Measurements from ENCODE around the gene SPNS2.

Gene SPNS2

DNA sequence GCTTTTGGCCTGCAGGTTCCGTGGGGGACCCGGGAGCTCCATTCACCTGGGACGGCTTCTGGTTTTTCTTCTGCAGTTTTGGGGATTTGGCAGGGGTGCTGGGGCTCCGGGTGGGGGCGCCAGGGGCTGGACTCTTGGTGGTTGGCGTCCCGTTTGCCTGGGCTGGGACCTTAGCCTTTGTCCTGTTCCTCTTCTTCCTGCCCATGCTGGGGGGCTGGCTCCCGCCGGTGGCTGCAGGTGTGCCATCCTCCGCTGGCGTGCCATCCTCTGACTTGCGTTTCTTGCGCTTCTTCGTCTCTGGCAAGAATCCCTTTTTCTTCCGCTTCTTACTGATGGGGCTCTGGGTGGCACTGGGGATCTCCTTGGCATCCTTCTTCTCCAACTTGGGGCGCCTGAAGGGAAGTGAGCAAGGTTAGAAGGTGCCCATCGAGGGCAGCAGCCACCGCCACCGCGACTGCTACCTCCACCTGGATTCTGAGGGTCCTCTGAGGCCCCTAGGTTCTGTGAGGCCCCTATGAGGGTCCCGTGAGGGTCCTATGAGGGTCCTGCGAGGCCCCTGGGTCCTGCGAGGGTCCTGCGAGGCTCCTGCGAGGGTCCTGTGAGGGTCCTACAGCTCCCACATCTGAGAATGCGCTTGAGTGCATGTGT lies 41.0 kb downstream of the SPNS2 start:
- H3K36me3 ChIP-seq (ENCODE audit: insufficient read depth, low read length): peaks cover 51% of the 10 kb centered on the region; the same call in 1 of the 2 replicates
- H3K27ac ChIP-seq: no peak overlapping the region
- no peak overlapping the region for H3K4me3 ChIP-seq
- TF ChIP-seq EZH2 (IDR thresholded peaks at IDR 0.05): no peak
- TF ChIP-seq FOXP2 (optimal IDR thresholded peaks at IDR 0.05; ENCODE audit: control extremely low read depth, extremely low read length, insufficient read depth): no peak
- TF ChIP-seq POLR2AphosphoS5 (IDR thresholded peaks at IDR 0.05; ENCODE audit: borderline replicate concordance, low read depth, low read length): no peak
- no peak overlapping the region for H3K9ac ChIP-seq (ENCODE audit: insufficient read length)
- H3K9me3 ChIP-seq (ENCODE audit: low read depth, low read length): no peaks in the 10 kb centered on the region
- DNase-seq (ENCODE audit: low read depth, low spot score): no peak

DNA sequence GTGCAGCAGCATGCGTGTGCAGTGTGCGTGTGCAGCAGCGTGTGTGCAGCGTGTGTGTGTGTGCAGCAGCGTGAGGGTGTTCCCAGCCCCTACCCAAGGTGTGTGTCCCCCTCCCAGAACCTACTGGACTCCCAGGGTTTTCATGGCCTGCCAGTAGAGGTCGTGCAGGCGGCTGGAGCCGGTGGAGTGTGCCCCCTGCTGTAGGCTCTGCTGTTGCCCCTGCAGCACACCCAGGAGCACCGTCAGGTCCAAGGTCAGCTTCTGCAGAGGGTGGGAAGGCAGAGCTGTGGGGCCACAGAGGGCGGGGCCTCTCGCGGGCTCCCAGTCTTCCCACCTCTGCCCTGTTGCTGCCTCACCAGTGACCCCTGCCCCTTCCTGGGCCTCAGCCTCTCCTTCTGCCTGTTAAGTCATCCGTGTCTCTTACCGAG lies 41.6 kb downstream of the SPNS2 start:
- Histone ChIP-seq H3K27ac (no peak overlapping the region), H3K9me3 (ENCODE audit: low read depth, low read length) (no peaks in the 10 kb centered on the region), H3K36me3 (ENCODE audit: insufficient read depth, low read length) (peaks cover 53% of the 10 kb centered on the region; the same call in 1 of the 2 replicates), H3K4me3 (no peak overlapping the region), H3K9ac (ENCODE audit: insufficient read length) (no peak overlapping the region)
- no peak for DNase-seq (ENCODE audit: low read depth, low spot score)
- TF ChIP-seq FOXP2 (optimal IDR thresholded peaks at IDR 0.05; ENCODE audit: control extremely low read depth, extremely low read length, insufficient read depth) (no peak), EZH2 (IDR thresholded peaks at IDR 0.05) (no peak), POLR2AphosphoS5 (IDR thresholded peaks at IDR 0.05; ENCODE audit: borderline replicate concordance, low read depth, low read length) (no peak)

DNA sequence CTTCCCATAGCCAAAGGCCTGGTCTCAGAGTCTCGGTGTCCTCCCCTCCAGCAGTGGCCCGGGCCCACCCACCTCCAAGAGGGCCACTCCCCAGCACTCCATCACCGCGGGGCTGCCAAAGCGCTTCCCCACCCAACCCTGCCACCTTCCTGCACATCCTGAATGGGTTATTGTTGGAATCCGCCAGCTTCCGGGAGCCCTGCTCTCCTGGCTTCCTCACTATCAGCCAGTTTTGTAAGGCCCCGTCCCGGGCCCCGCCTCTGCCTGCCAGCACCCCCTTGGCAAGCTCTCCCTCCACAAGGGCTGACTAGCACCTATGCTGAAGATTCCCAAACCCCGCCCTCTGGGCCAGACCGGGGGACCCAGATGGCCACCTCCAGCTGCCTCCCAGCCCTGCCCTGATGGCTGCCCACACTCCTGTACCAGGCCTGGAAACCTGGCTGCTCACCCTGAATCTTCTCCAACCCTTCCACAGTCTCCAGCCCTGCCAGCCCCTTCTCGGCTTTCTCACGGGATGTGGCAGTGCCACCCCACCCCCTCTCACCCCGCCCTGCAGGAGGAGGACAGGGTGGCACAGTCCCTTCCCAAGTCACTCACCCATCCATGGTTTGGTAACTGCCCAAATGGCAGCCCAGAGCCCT lies 42.1 kb downstream of the SPNS2 start:
- Histone ChIP-seq H3K36me3 (ENCODE audit: insufficient read depth, low read length) (peaks cover 59% of the 10 kb centered on the region; the same call in 1 of the 2 replicates), H3K9ac (ENCODE audit: insufficient read length) (no peak overlapping the region), H3K9me3 (ENCODE audit: low read depth, low read length) (no peaks in the 10 kb centered on the region), H3K4me3 (no peak overlapping the region), H3K27ac (no peak overlapping the region)
- TF ChIP-seq EZH2 (IDR thresholded peaks at IDR 0.05) (no peak), FOXP2 (optimal IDR thresholded peaks at IDR 0.05; ENCODE audit: control extremely low read depth, extremely low read length, insufficient read depth) (no peak), POLR2AphosphoS5 (IDR thresholded peaks at IDR 0.05; ENCODE audit: borderline replicate concordance, low read depth, low read length) (no peak)
- DNase-seq (ENCODE audit: low read depth, low spot score): no peak

DNA sequence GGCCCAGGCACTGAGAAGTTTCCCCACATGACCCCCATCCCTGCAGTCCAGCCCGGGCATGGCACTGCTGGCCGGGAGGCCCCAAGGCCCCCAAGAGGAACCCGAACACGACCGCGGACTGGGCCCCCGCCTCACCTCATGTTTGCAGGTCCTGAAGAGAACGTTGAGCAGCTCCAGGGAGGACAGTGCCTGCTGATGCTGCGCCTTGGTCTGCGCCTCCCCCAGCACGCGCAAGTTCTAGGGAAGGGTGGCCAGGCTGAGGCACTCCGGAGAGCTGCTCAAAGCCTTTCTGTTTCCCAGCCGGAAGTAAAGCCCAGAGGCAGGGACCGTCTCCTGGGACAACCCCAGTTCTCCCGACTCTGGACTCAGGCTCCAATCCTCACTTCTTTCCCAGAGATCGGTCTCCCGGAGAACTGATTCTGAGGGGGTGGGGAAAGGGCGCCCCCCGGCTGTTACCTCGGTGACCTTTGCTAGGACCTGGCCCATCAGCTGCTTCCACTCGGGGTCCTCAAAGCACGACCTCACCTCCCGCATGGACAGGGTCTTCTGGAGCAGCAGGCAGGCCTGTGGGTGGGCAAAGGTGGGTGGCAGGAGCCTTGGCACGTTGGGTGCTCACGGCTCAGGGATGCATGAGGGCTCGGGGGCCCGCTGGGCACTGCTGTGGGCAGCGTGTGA lies 42.8 kb downstream of the SPNS2 start:
- Histone ChIP-seq H3K4me3 (no peak overlapping the region), H3K27ac (no peak overlapping the region), H3K9ac (ENCODE audit: insufficient read length) (no peak overlapping the region), H3K36me3 (ENCODE audit: insufficient read depth, low read length) (peaks cover 63% of the 10 kb centered on the region; the same call in 1 of the 2 replicates), H3K9me3 (ENCODE audit: low read depth, low read length) (no peaks in the 10 kb centered on the region)
- no peak for TF ChIP-seq EZH2 (IDR thresholded peaks at IDR 0.05)
- no peak for TF ChIP-seq FOXP2 (optimal IDR thresholded peaks at IDR 0.05; ENCODE audit: control extremely low read depth, extremely low read length, insufficient read depth)
- no peak for TF ChIP-seq POLR2AphosphoS5 (IDR thresholded peaks at IDR 0.05; ENCODE audit: borderline replicate concordance, low read depth, low read length)
- no peak for DNase-seq (ENCODE audit: low read depth, low spot score)

DNA sequence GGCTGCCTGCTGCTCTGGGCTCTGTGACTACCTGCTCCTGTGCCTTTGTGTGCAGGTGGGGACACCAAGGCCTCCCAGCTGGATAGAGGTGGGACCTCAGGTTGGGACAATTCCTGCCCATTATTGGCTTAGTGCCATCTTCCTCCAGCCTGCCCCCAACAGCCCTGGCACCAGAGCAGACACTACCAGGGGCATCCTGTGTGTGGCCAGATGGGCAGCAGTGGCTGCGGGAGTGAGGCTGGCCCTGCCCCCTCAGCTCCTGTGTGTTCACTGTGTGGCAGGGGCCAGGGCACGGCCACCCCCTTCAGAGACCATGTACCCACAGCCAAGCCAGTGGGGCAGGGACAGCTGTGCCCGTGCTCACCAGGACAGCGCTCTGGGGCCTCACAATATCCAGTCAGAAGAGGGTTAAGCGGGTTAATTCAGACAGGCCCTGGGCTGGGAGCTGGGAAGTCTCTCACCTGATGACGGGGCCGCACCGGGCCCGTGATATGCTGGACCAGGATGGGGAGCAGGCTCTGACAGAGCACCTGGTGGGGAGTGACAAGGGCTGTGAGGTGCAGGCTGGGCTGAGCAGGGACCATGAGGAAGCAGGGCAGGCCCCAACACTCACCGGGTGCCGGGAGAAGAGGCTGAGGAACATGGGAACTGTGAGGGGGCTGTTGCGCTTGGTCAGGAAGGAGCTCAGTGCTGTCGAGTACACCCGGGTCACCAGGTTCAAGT lies 43.5 kb downstream of the SPNS2 start:
- peaks cover 70% of the 10 kb centered on the region; the same call in 1 of the 2 replicates for H3K36me3 ChIP-seq (ENCODE audit: insufficient read depth, low read length)
- no peak for DNase-seq (ENCODE audit: low read depth, low spot score)
- no peaks in the 10 kb centered on the region for H3K9me3 ChIP-seq (ENCODE audit: low read depth, low read length)
- TF ChIP-seq POLR2AphosphoS5 (IDR thresholded peaks at IDR 0.05; ENCODE audit: borderline replicate concordance, low read depth, low read length): no peak
- no peak for TF ChIP-seq FOXP2 (optimal IDR thresholded peaks at IDR 0.05; ENCODE audit: control extremely low read depth, extremely low read length, insufficient read depth)
- TF ChIP-seq EZH2 (IDR thresholded peaks at IDR 0.05): no peak
- no peak overlapping the region for H3K27ac ChIP-seq
- no peak overlapping the region for H3K9ac ChIP-seq (ENCODE audit: insufficient read length)
- no peak overlapping the region for H3K4me3 ChIP-seq

DNA sequence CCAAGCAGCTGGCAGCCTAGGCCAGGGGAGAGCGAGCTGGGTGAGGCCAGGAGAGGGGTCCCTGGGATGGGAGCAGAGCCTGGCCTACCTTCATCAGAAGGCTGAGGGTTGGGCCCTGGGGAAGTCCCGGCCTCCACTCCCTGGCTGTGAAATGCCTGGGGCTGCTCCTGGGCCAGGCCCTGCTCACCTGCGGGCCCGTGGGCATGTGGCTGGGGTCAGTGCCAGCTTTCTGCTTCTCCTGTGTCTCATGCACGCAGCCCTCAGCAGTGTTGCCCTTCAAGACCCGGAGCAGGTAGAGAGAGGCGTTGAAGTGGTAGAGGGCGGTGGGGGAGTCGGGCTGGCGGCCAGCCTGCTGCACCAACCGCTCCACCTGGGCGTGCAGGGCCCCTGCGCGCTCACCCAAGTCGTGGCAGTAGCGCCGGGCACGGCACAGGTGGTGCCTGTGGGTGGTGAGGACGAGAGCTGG lies 44.1 kb downstream of the SPNS2 start:
- TF ChIP-seq FOXP2 (optimal IDR thresholded peaks at IDR 0.05; ENCODE audit: control extremely low read depth, extremely low read length, insufficient read depth) (no peak), POLR2AphosphoS5 (IDR thresholded peaks at IDR 0.05; ENCODE audit: borderline replicate concordance, low read depth, low read length) (no peak), EZH2 (IDR thresholded peaks at IDR 0.05) (no peak)
- H3K36me3 ChIP-seq (ENCODE audit: insufficient read depth, low read length): peaks cover 75% of the 10 kb centered on the region; the same call in 1 of the 2 replicates
- DNase-seq (ENCODE audit: low read depth, low spot score): no peak
- no peak overlapping the region for H3K9ac ChIP-seq (ENCODE audit: insufficient read length)
- H3K4me3 ChIP-seq: no peak overlapping the region
- no peaks in the 10 kb centered on the region for H3K9me3 ChIP-seq (ENCODE audit: low read depth, low read length)
- H3K27ac ChIP-seq: no peak overlapping the region

DNA sequence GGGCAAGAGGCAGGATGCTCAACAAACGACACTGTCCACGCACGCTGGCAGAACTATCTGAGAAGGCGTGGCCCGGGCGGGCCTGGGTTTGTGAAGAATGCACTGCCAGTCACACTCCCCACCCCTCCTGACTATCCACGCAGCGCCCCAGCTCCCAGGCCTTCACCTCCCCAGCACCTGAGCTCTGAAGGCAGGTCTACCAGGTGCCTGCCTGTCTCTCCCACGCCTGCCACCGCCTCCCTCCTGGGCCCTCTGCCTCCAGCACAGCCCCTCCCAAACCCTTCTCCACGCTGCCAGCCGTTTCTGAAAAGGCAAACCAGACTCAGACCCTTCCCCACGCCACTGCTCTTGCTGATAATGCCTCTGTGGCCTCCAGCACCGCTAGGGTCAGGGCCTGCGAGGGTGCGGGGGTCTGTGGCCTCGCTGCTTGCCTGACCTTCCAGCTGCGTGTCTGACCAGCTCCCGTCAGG lies 44.9 kb downstream of the SPNS2 start:
- Histone ChIP-seq H3K9me3 (ENCODE audit: low read depth, low read length) (no peaks in the 10 kb centered on the region), H3K27ac (no peak overlapping the region), H3K4me3 (no peak overlapping the region), H3K36me3 (ENCODE audit: insufficient read depth, low read length) (peaks cover 80% of the 10 kb centered on the region; the same call in 1 of the 2 replicates), H3K9ac (ENCODE audit: insufficient read length) (no peak overlapping the region)
- TF ChIP-seq FOXP2 (optimal IDR thresholded peaks at IDR 0.05; ENCODE audit: control extremely low read depth, extremely low read length, insufficient read depth) (no peak), POLR2AphosphoS5 (IDR thresholded peaks at IDR 0.05; ENCODE audit: borderline replicate concordance, low read depth, low read length) (no peak), EZH2 (IDR thresholded peaks at IDR 0.05) (no peak)
- no peak for DNase-seq (ENCODE audit: low read depth, low spot score)

Data from SK-N-MC (cell line).